GM20000 (cell line): ENCODE results near the gene TSPOAP1.

Experiments
- DNase-seq: peaks from one replicate; pipeline ENCODE4 v3.0.0; 2012; ENCODE audit warnings: low spot score
- CTCF ChIP-seq: IDR thresholded peaks from 2 replicates; pipeline ENCODE4 v1.5.1; 2012; ENCODE audit warnings: mild to moderate bottlenecking, control low read depth; ENCODE audit errors: extremely low read depth, missing control alignments

TSPOAP1 gene

GRCh38 chr17:58310511-58311428, 17.8 kb downstream of the TSPOAP1 start:
- no peak for DNase-seq
- TF ChIP-seq CTCF, result no peak

- no peak for TF ChIP-seq CTCF
- no peak for DNase-seq
Observed at GRCh38 chr17:58309918-58310259, 18.7 kb downstream of the TSPOAP1 start.

DNA sequence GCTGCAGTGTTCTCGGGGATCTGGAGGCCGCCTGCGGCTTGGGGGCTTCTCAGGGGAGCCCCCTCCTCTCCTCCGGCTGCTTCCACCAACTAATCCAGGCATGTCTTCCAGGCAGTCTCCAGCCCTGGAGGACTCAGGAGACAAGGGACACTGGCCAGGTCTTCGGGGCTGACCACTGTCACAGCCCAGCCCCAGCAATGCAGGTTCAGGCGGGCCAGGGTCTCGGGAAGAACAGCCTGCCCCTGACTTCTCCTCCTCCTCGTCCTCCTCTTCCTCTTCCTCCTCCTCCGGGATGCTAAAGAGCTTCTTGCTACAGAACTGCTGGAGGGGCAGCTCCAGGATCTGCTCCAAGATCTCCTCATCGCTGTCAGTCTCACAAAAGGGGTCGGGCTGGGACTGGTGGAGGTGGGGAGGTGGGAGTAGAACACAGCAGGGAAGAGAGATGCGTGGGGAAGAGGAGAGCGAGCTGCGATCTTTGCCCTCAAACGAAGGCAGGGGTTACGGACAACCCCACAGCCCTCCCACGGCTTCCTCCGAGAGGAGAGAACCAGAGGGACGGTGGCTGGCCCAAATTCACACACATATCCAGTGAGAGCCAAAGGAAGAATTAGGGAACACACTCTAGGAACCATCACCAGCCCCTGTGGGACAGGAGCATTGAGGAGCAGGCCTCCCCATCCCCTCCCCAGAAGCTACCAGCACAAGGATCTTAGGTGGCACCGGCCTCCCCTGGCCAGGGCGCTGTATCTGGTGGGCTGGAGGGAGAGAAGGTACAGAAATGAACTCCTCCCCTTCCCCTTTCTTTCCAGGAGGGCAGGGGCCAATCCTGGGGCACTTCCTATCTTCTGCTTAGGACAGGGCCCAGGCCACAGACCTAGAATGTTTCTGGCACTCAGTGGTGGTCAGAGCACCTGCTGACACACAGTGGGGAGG, 19.3 kb downstream of the TSPOAP1 start:
- TF ChIP-seq CTCF, result no peak
- no peak for DNase-seq

GRCh38 chr17:58308173-58308984, 20.2 kb downstream of the TSPOAP1 start:
- DNase-seq, result no peak

DNA sequence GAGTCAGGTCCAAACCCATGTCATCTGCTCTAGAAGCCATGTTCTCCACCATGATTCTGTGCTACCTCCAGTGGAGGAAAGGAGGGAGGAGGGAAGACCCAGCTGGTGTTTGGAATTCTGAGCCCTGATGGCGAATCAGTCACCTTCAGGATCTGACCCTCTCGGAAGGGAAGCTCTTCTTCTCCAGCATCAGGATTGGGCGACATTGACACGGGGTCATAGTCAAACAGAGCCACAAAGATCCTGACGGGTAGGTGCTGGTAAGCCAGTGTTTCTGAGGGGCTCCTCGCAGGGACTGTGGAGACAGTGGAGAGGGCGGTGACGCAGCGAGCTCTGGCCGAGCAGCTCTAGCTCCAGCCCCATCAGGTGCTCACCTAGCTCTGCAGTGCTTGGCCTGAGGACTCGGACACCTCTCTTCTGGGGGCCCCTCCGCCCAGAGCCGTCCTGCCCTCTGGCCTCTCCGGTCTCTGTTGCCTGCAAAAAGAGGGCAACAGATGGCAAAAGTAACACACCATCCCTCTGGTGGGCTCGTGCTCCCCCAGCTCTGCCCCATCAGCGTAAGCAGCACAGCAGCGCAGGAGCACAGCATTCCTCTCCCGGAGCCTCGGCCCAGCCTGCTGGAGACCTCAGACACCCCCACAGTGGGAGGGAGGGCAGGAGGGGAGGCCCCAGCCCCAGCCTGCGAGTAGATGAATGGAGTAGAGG, 21.0 kb downstream of the TSPOAP1 start:
- DNase-seq, result no peak
- no peak for TF ChIP-seq CTCF

More at GRCh38 chr17:58308173-58308984, 20.2 kb downstream of the TSPOAP1 start:
- TF ChIP-seq CTCF, result no peak

DNA sequence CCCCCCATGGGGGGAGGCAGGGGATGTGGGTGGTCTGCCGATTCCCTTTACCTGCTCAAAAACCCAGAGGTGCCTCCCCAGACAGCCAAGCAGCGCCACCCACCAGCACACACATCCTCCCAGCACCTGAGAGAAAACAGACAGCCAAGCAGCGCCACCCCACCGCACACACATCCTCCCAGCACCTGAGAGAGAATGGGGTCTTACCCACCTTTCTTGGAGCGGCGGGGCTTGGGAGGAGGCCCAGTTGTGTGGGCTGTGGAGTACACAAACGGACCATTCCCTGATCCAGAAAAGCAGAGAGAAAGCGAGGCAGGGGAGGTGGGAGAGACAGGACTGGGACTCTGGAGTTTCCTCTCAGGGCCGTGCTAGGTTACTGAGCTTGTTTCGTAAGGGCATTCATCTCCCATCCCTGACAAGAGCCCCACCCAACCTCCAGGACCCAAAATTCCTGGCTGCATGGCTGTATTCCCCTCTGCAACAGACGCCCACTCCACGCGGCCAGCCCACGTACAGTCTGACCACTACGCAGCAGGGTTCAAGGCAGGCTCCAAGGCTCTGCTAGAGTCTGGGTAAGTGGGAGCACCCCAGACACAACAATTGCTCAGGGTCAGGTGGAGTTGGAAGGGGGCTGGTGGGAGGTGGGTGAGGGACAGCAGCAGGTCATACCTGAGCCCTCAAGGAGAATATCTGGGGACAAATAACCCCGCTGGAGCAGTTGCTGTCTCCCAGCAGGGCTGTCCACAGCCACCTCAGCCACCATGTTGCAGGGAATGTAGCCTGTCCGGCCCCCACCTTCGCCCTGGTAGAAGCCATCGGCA, 22.3 kb downstream of the TSPOAP1 start:
- TF ChIP-seq CTCF, result no peak
- no peak for DNase-seq
